GM23338 (cell line): ENCODE measurements around the gene KIAA1671.

Experiments used
- CREB1 ChIP-seq: fragments of 250-450 bp; sonication (Bioruptor Pico); IDR thresholded peaks from 2 replicates; pipeline ENCODE4 v1.5.0; 2020; ENCODE audit warnings: low read depth, mild to moderate bottlenecking, moderate library complexity
- CTCF ChIP-seq, 2 experiments: fragments of 200-600 bp in 1 of 2; sonication (generic) in 1 of 2; conservative IDR thresholded peaks; 2 replicates each; pipeline versions ENCODE4 v1.5.1 to v1.6.1; 2016 to 2017; ENCODE audit warnings: antibody characterized with exemption in 2 of 2, low read depth in 2 of 2, mild to moderate bottlenecking in 2 of 2, moderate library complexity in 1 of 2
- EZH2 ChIP-seq: fragments of 200-600 bp; sonication (generic); IDR thresholded peaks from one replicate; pipeline ENCODE4 v1.8.0; 2017; ENCODE audit warnings: antibody characterized with exemption, mild to moderate bottlenecking, low read depth; ENCODE audit not compliant: unreplicated experiment
- EZH2phosphoT487 ChIP-seq: fragments of 200-600 bp; sonication (generic); IDR thresholded peaks from one replicate; pipeline ENCODE4 v1.8.1; 2018; ENCODE audit warnings: antibody characterized with exemption; ENCODE audit not compliant: unreplicated experiment
- JUNB ChIP-seq: IDR thresholded peaks from one replicate; pipeline ENCODE4 v1.6.1; 2016; ENCODE audit warnings: antibody characterized with exemption; ENCODE audit not compliant: unreplicated experiment
- POLR2AphosphoS5 ChIP-seq: IDR thresholded peaks from 2 replicates; pipeline ENCODE4 v1.6.1; 2016; ENCODE audit warnings: antibody characterized with exemption, low read depth
- REST ChIP-seq: IDR thresholded peaks from one replicate; pipeline ENCODE4 v1.6.1; 2018; ENCODE audit warnings: antibody characterized with exemption; ENCODE audit not compliant: unreplicated experiment
- STAT1 ChIP-seq: IDR thresholded peaks from one replicate; pipeline ENCODE4 v1.6.1; 2016; ENCODE audit warnings: antibody characterized with exemption; ENCODE audit not compliant: unreplicated experiment
- ZNF114 ChIP-seq: fragments of 250-450 bp; sonication (Bioruptor Pico); IDR thresholded peaks from 2 replicates; pipeline ENCODE4 v1.5.0; 2020; ENCODE audit warnings: mild to moderate bottlenecking, moderate library complexity

- no peak for TF ChIP-seq CTCF (conservative IDR thresholded peaks at IDR 0.05; ENCODE audit: low read depth in 2 of 2)
- no peak for TF ChIP-seq EZH2
- TF ChIP-seq ZNF114: no peak
- no peak for TF ChIP-seq EZH2phosphoT487
- TF ChIP-seq POLR2AphosphoS5: no peak
- TF ChIP-seq CREB1 (CRISPR knock-in tag): no peak
- TF ChIP-seq JUNB: no peak
- TF ChIP-seq STAT1: no peak
- TF ChIP-seq REST: no peak
Measured at GRCh38 chr22:25100948-25101347, 148.4 kb downstream of the KIAA1671 start.
